Activated CD4-positive, CD25-positive, alpha-beta regulatory T cell treated with anti-CD3 and anti-CD28 coated beads, Interleukin-2, amount 50 U/mL, for 16 hours (primary cell): Measurements from ENCODE around the gene PLEKHM3.

Experiments
- DNase-seq: peaks from one replicate; pipeline ENCODE4 v3.0.0-alpha.2; 2020; ENCODE audit warnings: low read depth, low spot score

Gene PLEKHM3

GRCh38 chr2:207854484-207855440 lies 170.6 kb downstream of the PLEKHM3 start:
- DNase-seq, result no peak

- DNase-seq, result no peak
Observed at GRCh38 chr2:207852791-207853190, 172.5 kb downstream of the PLEKHM3 start.

- DNase-seq, result no peak
Observed at GRCh38 chr2:207849443-207849842, 175.9 kb downstream of the PLEKHM3 start.

- no peak for DNase-seq
Observed at GRCh38 chr2:207848545-207848928, 176.8 kb downstream of the PLEKHM3 start.

- no peak for DNase-seq
Observed at GRCh38 chr2:207847807-207848544, 177.4 kb downstream of the PLEKHM3 start.

- DNase-seq, result no peak
Observed at GRCh38 chr2:207847098-207847806, 178.1 kb downstream of the PLEKHM3 start.

- DNase-seq, result no peak
Observed at GRCh38 chr2:207845202-207845864, 180.0 kb downstream of the PLEKHM3 start.

- no peak for DNase-seq
Observed at GRCh38 chr2:207844648-207845047, 180.7 kb downstream of the PLEKHM3 start.

GRCh38 chr2:207840101-207840500 lies 185.2 kb downstream of the PLEKHM3 start:
- DNase-seq, result no peak

- DNase-seq, result no peak
Observed at GRCh38 chr2:207839575-207839974, 185.8 kb downstream of the PLEKHM3 start.

- no peak for DNase-seq
Observed at GRCh38 chr2:207839028-207839427, 186.3 kb downstream of the PLEKHM3 start.

GRCh38 chr2:207836521-207837133 lies 188.7 kb downstream of the PLEKHM3 start:
- DNase-seq, result no peak

GRCh38 chr2:207835805-207836204 lies 189.5 kb downstream of the PLEKHM3 start:
- no peak for DNase-seq

GRCh38 chr2:207833251-207833751 lies 192.0 kb downstream of the PLEKHM3 start:
- no peak for DNase-seq

- no peak for DNase-seq
Observed at GRCh38 chr2:207831584-207832248, 193.6 kb downstream of the PLEKHM3 start.

GRCh38 chr2:207830778-207831438 lies 194.4 kb downstream of the PLEKHM3 start:
- no peak for DNase-seq

- DNase-seq, result no peak
Observed at GRCh38 chr2:207828361-207829057, 196.8 kb downstream of the PLEKHM3 start.

GRCh38 chr2:207825978-207826377 lies 199.3 kb downstream of the PLEKHM3 start:
- no peak for DNase-seq
